GM23248 (cell line): ENCODE results near the gene CPED1.

Source experiments
- EZH2 ChIP-seq: fragments of 200-600 bp; sonication (generic); IDR thresholded peaks from 2 replicates; pipeline ENCODE4 v1.6.1; 2018; ENCODE audit warnings: antibody characterized with exemption, mild to moderate bottlenecking; ENCODE audit not compliant: insufficient read depth, poor library complexity, severe bottlenecking
- EZH2phosphoT487 ChIP-seq: fragments of 200-600 bp; sonication (generic); IDR thresholded peaks from 2 replicates; pipeline ENCODE4 v1.6.1; 2018; ENCODE audit warnings: antibody characterized with exemption, moderate library complexity, mild to moderate bottlenecking, low read depth; ENCODE audit not compliant: insufficient read depth

DNA sequence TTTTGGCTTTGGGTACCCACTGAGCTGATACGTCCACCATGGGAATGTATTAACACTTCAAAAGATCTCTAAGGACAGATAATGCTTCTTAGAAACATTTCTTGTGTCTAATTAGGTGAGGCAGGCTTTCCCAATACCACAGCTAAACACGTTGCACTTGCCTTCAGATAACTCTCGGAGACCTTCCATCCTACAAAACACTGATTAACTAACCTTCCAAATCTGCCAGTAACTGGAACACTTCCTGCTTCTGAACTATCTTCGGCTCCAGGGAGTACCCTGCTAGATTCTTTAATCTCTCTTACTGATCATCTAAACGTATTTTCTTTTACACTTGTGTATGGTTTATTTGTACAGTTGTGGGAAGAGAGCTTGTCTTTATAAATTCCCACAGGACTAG lies 339.2 kb downstream of the CPED1 start:
- TF ChIP-seq EZH2phosphoT487 (no peak), EZH2 (no peak)
